GM19099 (cell line): Measurements from ENCODE around the gene KRTAP10-4.

Source experiments
- POLR2A ChIP-seq: IDR thresholded peaks from 3 replicates; pipeline ENCODE4 v1.6.1; 2011; ENCODE audit warnings: low read depth; ENCODE audit not compliant: insufficient read length; ENCODE audit errors: extremely low read depth

KRTAP10-4 gene

GRCh38 chr21:44567481-44568171 is 5.9 kb upstream of the KRTAP10-4 start:
- no peak for TF ChIP-seq POLR2A

GRCh38 chr21:44568261-44568660 is 5.3 kb upstream of the KRTAP10-4 start:
- TF ChIP-seq POLR2A = no peak

- no peak for TF ChIP-seq POLR2A
These were observed 4.6 kb upstream of the KRTAP10-4 start for GRCh38 chr21:44568667-44569556.

GRCh38 chr21:44569861-44570517 is 3.5 kb upstream of the KRTAP10-4 start:
- no peak for TF ChIP-seq POLR2A

GRCh38 chr21:44571296-44571695 is 2.2 kb upstream of the KRTAP10-4 start:
- no peak for TF ChIP-seq POLR2A

- TF ChIP-seq POLR2A = no peak
These were observed 1.4 kb upstream of the KRTAP10-4 start for GRCh38 chr21:44571844-44572782.

- no peak for TF ChIP-seq POLR2A
These were observed 458 bp upstream of the KRTAP10-4 start for GRCh38 chr21:44572959-44573583.

- TF ChIP-seq POLR2A = no peak
These were observed 1.2 kb downstream of the KRTAP10-4 start for GRCh38 chr21:44574457-44575306.

- TF ChIP-seq POLR2A = no peak
These were observed 1.9 kb downstream of the KRTAP10-4 start for GRCh38 chr21:44575307-44576024.

- no peak for TF ChIP-seq POLR2A
These were observed 2.5 kb downstream of the KRTAP10-4 start for GRCh38 chr21:44576025-44576420.

- TF ChIP-seq POLR2A = no peak
These were observed 5.0 kb downstream of the KRTAP10-4 start for GRCh38 chr21:44578371-44579055.

GRCh38 chr21:44579056-44579832 is 5.7 kb downstream of the KRTAP10-4 start:
- TF ChIP-seq POLR2A = no peak

- TF ChIP-seq POLR2A = no peak
These were observed 6.3 kb downstream of the KRTAP10-4 start for GRCh38 chr21:44579833-44580144.
